Measurements from ENCODE around the gene ITCH. TPM values are rescaled to one million over a fixed set of nuclear protein-coding genes. Genes with fewer than 3 reads are reported as not detected.
A peak's percentile ranks its signal among the peaks of the same experiment; 100 is the strongest.
"Not testable (repeated sequence)": the region's sequence is repeated elsewhere in the genome, so short reads cannot be mapped to it uniquely, and the experiment has no call there.

Gene ITCH
- total RNA-seq, 2 donors from 2014 or later: 46.2 to 70.6 TPM

DNA sequence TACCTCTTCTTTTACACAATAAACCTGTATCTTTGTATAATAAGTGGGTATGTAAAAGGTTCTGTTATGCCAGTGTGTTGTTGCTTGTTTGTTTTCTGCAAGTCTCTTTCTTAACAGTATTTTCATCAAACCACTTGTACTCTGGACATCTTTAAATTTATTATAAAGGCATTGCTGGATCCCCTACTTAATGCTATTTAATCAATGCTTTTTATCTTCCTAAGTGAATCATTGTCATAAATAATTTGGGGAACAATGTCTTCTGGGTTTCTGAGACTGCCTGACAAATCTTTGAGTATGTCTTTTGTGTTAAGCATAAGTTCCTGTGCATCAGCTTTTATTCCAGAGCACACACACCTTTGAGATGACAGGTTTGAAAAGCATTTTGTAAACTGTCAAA, 64.7 kb downstream of the ITCH start:
- Histone ChIP-seq H3K9me3 (no peaks in the 10 kb centered on the region), H3K27ac (no peak overlapping the region), H3K36me3 (peaks cover 11% of the 10 kb centered on the region), H3K4me3 (no peak overlapping the region), H3K27me3 (replicated peaks; ENCODE audit: insufficient read depth) (no peaks in the 10 kb centered on the region), H3K4me1 (ENCODE audit: control insufficient read depth in 1 of 2, low read depth in 2 of 2) (no peaks in the 10 kb centered on the region)
- no peak for ATAC-seq (ENCODE audit: insufficient number of reproducible peaks, low FRiP score, low read depth)
- TF ChIP-seq, protein P1, sequence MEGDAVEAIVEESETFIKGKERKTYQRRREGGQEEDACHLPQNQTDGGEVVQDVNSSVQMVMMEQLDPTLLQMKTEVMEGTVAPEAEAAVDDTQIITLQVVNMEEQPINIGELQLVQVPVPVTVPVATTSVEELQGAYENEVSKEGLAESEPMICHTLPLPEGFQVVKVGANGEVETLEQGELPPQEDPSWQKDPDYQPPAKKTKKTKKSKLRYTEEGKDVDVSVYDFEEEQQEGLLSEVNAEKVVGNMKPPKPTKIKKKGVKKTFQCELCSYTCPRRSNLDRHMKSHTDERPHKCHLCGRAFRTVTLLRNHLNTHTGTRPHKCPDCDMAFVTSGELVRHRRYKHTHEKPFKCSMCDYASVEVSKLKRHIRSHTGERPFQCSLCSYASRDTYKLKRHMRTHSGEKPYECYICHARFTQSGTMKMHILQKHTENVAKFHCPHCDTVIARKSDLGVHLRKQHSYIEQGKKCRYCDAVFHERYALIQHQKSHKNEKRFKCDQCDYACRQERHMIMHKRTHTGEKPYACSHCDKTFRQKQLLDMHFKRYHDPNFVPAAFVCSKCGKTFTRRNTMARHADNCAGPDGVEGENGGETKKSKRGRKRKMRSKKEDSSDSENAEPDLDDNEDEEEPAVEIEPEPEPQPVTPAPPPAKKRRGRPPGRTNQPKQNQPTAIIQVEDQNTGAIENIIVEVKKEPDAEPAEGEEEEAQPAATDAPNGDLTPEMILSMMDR (IDR thresholded peaks at IDR 0.05): no peak
- no peak for DNase-seq (ENCODE audit: low spot score)

DNA sequence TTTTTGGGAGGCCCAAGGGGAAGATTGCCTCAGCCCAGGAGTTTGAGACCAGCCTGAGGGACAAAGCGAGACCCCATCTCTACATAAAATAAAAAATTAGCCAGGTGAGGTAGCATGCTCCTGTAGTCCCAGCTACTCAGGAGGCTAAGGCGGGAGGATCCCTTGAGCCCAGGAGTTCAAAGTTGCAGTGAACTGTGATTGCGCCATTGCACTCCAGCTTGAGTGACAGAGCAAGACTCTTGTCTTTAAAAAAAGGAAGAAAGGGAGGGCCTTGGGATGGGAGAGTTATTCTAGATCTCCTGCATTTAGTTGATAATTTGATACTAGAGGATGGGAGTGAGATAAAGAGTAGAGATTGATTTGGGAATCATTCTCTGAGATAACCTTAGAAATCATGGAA, 68.1 kb downstream of the ITCH start:
- Histone ChIP-seq H3K4me1 (ENCODE audit: control insufficient read depth in 1 of 2, low read depth in 2 of 2) (no peaks in the 10 kb centered on the region), H3K36me3 (peaks cover 5% of the 10 kb centered on the region), H3K4me3 (no peak overlapping the region), H3K9me3 (no peaks in the 10 kb centered on the region), H3K27me3 (replicated peaks; ENCODE audit: insufficient read depth) (no peaks in the 10 kb centered on the region), H3K27ac (no peak overlapping the region)
- TF ChIP-seq, protein P1 (IDR thresholded peaks at IDR 0.05): no peak
- ATAC-seq (ENCODE audit: insufficient number of reproducible peaks, low FRiP score, low read depth) (no peak), DNase-seq (ENCODE audit: low spot score) (no peak)

DNA sequence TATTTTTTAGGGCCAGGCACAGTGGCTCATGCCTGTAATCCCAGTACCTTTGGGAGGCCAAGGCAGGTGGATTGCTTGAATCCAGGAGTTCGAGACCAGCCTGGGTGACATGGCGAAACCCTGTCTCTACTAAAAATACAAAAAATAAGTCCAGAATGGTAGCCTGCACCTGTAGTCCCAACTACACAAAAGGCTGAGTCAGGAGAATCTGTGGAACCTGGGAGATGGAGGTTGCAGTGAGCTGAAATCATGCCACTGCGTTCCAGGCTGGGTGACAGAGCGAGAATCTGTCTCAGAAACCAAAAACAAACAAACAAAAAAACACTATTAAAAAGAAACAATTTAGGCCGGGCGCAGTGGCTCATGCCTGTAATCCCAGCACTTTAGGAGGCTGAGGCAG, 69.6 kb downstream of the ITCH start:
- not testable (repeated sequence) for DNase-seq (ENCODE audit: low spot score); H3K27me3 ChIP-seq (replicated peaks; ENCODE audit: insufficient read depth); H3K27ac ChIP-seq; H3K9me3 ChIP-seq; ATAC-seq (ENCODE audit: insufficient number of reproducible peaks, low FRiP score, low read depth); H3K4me3 ChIP-seq; H3K36me3 ChIP-seq; H3K4me1 ChIP-seq (ENCODE audit: control insufficient read depth in 1 of 2, low read depth in 2 of 2)

DNA sequence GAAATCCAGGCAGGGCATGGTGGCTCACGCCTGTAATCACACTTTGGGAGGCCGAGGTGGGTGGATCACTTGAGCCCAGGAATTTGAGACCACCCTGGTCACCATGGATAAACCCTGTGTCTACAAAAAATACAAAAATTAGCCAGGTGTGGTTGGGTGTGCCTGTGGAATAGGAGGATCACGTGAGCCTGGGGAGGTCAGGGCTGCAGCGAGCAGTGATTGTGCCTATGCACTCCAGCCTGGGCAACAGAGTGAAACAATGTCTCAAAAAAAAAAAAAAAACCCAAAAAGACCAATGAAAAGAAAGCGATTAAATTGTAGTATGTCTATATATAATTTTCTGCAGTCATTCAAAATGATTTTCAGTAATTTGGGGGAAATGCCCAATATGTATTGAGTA, 70.3 kb downstream of the ITCH start:
- DNase-seq (ENCODE audit: low spot score): no peak
- TF ChIP-seq, protein P1 (IDR thresholded peaks at IDR 0.05): no peak
- Histone ChIP-seq H3K4me3 (no peak overlapping the region), H3K27me3 (replicated peaks; ENCODE audit: insufficient read depth) (no peaks in the 10 kb centered on the region), H3K27ac (no peak overlapping the region), H3K9me3 (no peaks in the 10 kb centered on the region), H3K4me1 (ENCODE audit: control insufficient read depth in 1 of 2, low read depth in 2 of 2) (peaks cover 0 to 7% of the 10 kb centered on the region in 2 donors), H3K36me3 (peaks cover 6% of the 10 kb centered on the region)
- ATAC-seq (ENCODE audit: insufficient number of reproducible peaks, low FRiP score, low read depth): no peak

DNA sequence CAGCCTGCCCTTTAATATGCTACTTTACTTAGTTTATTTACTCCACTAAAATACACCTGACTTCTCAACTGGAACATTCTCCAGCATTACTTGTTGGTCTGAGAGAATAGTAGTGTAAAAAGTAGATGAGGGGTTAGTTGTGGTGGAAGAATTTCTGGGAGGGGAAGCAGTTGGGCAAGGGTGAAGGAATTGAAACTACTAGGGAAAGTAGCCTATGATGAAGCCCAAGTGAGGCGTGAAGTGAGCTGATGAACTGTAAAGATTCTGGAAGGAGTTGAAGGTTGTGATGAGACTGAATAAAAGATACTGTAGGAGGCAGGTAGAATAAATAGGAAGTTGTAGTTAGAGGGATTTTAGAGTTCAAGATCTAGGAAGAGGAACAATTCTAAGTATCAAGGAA, 72.5 kb downstream of the ITCH start:
- Histone ChIP-seq H3K4me3 (no peak overlapping the region), H3K4me1 (ENCODE audit: control insufficient read depth in 1 of 2, low read depth in 2 of 2) (peaks cover 0 to 7% of the 10 kb centered on the region in 2 donors), H3K36me3 (peaks cover 12% of the 10 kb centered on the region), H3K27ac (no peak overlapping the region), H3K27me3 (replicated peaks; ENCODE audit: insufficient read depth) (no peaks in the 10 kb centered on the region), H3K9me3 (no peaks in the 10 kb centered on the region)
- DNase-seq (ENCODE audit: low spot score) (no peak), ATAC-seq (ENCODE audit: insufficient number of reproducible peaks, low FRiP score, low read depth) (no peak)
- TF ChIP-seq, protein P1 (IDR thresholded peaks at IDR 0.05): no peak

DNA sequence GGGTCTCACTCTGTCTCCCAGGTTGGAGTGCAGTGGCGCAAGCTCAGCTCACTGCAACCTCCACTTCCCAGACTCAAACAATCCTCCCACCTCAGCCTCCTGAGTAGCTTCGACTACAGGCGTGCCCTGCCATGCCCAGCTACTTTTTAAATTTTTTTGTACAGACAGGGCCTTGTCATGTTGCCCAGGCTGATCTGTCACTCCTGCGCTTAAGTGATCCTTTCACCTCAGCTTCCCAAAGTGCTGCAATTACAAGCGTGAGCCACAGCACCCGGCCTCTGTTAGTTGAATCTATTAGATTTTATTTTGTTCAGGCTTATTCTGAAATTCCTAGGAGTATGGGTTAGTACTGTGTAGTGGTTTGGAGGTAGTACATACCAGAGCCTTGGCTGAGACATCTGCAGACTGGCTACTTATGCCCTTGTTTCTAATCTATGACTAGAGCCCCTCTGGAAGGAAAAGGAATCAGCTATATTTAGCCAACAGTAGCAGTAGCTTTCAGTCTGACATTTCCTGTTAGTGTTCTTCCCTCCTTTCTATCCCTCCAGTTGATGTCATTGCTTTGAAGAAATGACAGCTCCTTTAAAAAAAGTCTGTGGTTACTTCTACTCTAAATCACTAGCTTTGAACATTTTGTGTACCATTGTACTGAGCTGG, 74.4 kb downstream of the ITCH start:
- Histone ChIP-seq H3K27me3 (replicated peaks; ENCODE audit: insufficient read depth) (no peaks in the 10 kb centered on the region), H3K4me1 (ENCODE audit: control insufficient read depth in 1 of 2, low read depth in 2 of 2) (peaks cover 0 to 7% of the 10 kb centered on the region in 2 donors), H3K9me3 (no peaks in the 10 kb centered on the region), H3K4me3 (no peak overlapping the region), H3K27ac (peak overlapping the region in 1 of 2 donors; percentile 39), H3K36me3 (peaks cover 23% of the 10 kb centered on the region)
- DNase-seq (ENCODE audit: low spot score): no peak
- TF ChIP-seq, protein P1 (IDR thresholded peaks at IDR 0.05): no peak
- no peak for ATAC-seq (ENCODE audit: insufficient number of reproducible peaks, low FRiP score, low read depth)

All from thoracic aorta (tissue), 2 donors.